Measurements from ENCODE around the gene DCTN5.

DNA sequence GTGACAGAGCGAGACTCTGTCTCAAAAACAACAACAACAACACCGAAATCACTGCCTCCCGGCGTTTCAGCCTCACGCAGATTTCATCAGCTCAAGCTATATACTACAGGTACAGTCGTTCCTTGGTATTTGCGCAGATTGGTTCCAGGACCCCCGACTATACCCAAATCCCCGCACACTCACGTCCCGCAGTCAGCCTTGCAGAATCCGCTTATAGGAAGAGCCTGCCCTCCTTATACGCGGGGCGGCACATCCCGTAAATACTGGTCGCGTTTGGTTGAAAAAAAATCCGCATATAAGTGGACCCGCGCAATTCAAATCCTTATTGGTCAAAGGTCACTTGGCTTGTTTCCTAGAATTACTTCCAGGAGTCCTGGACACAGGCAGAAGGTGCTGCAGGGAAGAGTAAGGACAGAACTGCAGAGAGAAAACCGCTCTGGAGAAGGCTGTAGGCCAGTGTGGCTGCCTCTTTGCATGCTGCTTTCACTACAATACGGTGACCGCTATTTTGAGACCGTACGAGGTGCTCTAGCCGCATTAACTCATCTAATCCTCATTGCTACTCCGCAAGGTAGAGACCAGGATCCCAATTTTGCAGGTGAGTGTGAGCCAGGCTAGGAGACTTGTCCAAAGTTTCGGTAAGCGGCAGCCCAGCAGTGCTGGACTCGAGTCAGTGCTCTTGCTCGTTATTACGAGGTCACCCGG, 45.9 kb upstream of the DCTN5 start:
- no peak for TF ChIP-seq CTCF (IDR thresholded peaks at IDR 0.05)
- peak in 1 of 2 donors; percentile 11 for TF ChIP-seq POLR2A (IDR thresholded peaks at IDR 0.05)
